DND-41 (cell line): ENCODE results near the gene COL8A1.

Source experiments
- ATAC-seq: fragments of 200-7000 bp; cut with Tn5 transposase; 3 replicates; pipeline ENCODE4 v1.9.1; 2021; ENCODE audit warnings: low read depth; ENCODE audit not compliant: insufficient read depth
- DNase-seq: peaks from one replicate; pipeline ENCODE4 v3.0.0-alpha.2; 2020
- H2AFZ ChIP-seq: 2 replicates; pipeline ENCODE4 v1.6.0; 2012; ENCODE audit warnings: low read depth, low read length
- H3K27ac ChIP-seq: 2 replicates; pipeline ENCODE4 v1.5.1; 2012; ENCODE audit warnings: low read length, inconsistent platforms
- H3K27me3 ChIP-seq: fragments of 200-600 bp; sonication (generic); 2 replicates; pipeline ENCODE4 v1.6.0; 2012; ENCODE audit warnings: low read length, mild to moderate bottlenecking, inconsistent platforms; ENCODE audit not compliant: insufficient read depth, poor library complexity
- H3K36me3 ChIP-seq: 2 replicates; pipeline ENCODE4 v1.5.1; 2012; ENCODE audit warnings: low read length, inconsistent platforms; ENCODE audit not compliant: insufficient read depth
- H3K4me1 ChIP-seq: 2 replicates; pipeline ENCODE4 v1.5.1; 2012; ENCODE audit warnings: mild to moderate bottlenecking, low read length; ENCODE audit not compliant: insufficient read depth
- H3K4me2 ChIP-seq: 2 replicates; pipeline ENCODE4 v1.6.0; 2012; ENCODE audit warnings: mild to moderate bottlenecking, moderate library complexity, low read length, inconsistent platforms; ENCODE audit not compliant: insufficient read depth
- H3K4me3 ChIP-seq, 2 experiments: fragments of 200-600 bp in 1 of 2; shearing (Covaris generic) in 1 of 2; 2 replicates each; pipeline ENCODE4 v1.5.1; 2012 to 2016; ENCODE audit warnings: inconsistent platforms in 2 of 2, low read length in 2 of 2, mild to moderate bottlenecking in 2 of 2, low read depth in 1 of 2, moderate library complexity in 1 of 2
- H3K79me2 ChIP-seq: 2 replicates; pipeline ENCODE4 v1.6.0; 2012; ENCODE audit warnings: low read length, inconsistent platforms; ENCODE audit not compliant: insufficient read depth
- H3K9ac ChIP-seq: 2 replicates; pipeline ENCODE4 v1.6.0; 2012; ENCODE audit warnings: low read depth, mild to moderate bottlenecking, inconsistent platforms, low read length, moderate library complexity
- H3K9me3 ChIP-seq: 2 replicates; pipeline ENCODE4 v1.5.1; 2012; ENCODE audit warnings: low read length, moderate library complexity, mild to moderate bottlenecking, inconsistent platforms; ENCODE audit not compliant: insufficient read depth, severe bottlenecking
- H4K20me1 ChIP-seq: 2 replicates; pipeline ENCODE4 v1.6.0; 2012; ENCODE audit warnings: low read length; ENCODE audit not compliant: insufficient read depth
- EZH2 ChIP-seq: IDR thresholded peaks from 3 replicates; pipeline ENCODE4 v1.6.1; 2012; ENCODE audit warnings: borderline replicate concordance, low read depth, mild to moderate bottlenecking, moderate library complexity, low read length, inconsistent platforms; ENCODE audit not compliant: severe bottlenecking
- TF ChIP-seq, protein P1 (sequence below): IDR thresholded peaks from 2 replicates; pipeline ENCODE4 v1.5.1; 2012; ENCODE audit warnings: borderline replicate concordance, low read length, moderate library complexity, mild to moderate bottlenecking; ENCODE audit not compliant: poor library complexity, severe bottlenecking; ENCODE audit errors: extremely low read depth

COL8A1 gene

DNA sequence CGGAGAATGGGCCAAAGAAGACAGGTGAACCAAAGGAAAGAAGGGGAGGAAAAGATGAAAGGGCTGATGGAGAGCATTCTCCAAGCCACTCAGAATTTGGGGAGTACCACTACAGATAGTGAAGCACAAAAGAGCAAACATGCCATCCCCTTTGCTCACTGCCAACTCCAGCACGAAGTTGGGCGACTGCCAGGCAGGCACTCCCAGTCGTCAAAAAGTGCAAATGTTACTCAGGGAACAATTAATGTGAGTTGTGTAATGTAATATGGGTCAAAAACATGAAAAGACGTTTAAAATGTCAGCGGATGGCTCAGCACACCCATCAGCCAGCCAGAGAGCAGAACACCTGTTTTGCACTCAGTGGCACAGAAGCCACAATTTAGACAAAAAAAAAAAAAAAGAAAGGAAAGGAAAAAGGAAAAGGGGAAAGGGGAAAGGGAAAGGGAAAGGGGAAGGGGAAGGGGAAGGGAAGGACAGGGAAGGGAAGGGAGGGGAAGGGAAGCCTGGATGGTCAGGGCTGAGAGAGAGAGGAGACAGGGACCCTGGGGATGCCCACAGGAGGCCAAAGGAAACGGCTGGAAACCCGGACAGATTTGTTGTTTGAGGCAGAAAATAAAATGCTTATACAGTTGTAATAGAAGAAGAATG, 82.7 kb downstream of the COL8A1 start:
- Histone ChIP-seq H4K20me1 (no peaks in the 10 kb centered on the region), H3K36me3 (no peaks in the 10 kb centered on the region), H3K4me3 (no peak overlapping the region), H3K79me2 (no peaks in the 10 kb centered on the region), H3K4me2 (no peak overlapping the region), H3K4me1 (no peaks in the 10 kb centered on the region), H3K9me3 (no peaks in the 10 kb centered on the region), H3K27me3 (no peaks in the 10 kb centered on the region), H2AFZ (no peak overlapping the region), H3K27ac (no peak overlapping the region), H3K9ac (no peak overlapping the region)
- DNase-seq (no peak), ATAC-seq (no peak)
- TF ChIP-seq, protein P1, sequence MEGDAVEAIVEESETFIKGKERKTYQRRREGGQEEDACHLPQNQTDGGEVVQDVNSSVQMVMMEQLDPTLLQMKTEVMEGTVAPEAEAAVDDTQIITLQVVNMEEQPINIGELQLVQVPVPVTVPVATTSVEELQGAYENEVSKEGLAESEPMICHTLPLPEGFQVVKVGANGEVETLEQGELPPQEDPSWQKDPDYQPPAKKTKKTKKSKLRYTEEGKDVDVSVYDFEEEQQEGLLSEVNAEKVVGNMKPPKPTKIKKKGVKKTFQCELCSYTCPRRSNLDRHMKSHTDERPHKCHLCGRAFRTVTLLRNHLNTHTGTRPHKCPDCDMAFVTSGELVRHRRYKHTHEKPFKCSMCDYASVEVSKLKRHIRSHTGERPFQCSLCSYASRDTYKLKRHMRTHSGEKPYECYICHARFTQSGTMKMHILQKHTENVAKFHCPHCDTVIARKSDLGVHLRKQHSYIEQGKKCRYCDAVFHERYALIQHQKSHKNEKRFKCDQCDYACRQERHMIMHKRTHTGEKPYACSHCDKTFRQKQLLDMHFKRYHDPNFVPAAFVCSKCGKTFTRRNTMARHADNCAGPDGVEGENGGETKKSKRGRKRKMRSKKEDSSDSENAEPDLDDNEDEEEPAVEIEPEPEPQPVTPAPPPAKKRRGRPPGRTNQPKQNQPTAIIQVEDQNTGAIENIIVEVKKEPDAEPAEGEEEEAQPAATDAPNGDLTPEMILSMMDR = no peak
- TF ChIP-seq EZH2 = no peak

DNA sequence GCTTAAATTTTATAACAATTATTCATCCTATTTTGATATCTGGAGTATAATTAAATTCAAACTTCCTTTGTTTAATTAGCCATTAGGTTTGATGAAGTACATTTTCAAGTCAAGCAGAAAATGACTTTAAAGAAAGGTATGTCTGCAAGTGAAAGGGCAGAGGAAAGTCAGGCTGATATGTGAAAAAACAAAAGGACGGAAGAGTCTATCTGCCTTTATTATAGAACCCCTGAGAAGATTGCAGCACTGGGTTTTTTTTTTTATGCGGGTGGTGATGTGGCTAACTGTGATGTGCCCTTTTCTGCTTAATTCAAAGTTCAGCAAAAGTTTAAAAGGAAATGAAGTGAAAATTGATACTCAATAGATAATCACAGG, 83.2 kb downstream of the COL8A1 start:
- no peaks in the 10 kb centered on the region for H3K9me3 ChIP-seq
- no peaks in the 10 kb centered on the region for H3K27me3 ChIP-seq
- no peak overlapping the region for H3K27ac ChIP-seq
- no peak overlapping the region for H3K9ac ChIP-seq
- H2AFZ ChIP-seq = no peak overlapping the region
- no peak overlapping the region for H3K4me2 ChIP-seq
- H3K4me3 ChIP-seq = no peak overlapping the region
- no peak for DNase-seq
- H3K36me3 ChIP-seq = no peaks in the 10 kb centered on the region
- no peaks in the 10 kb centered on the region for H3K4me1 ChIP-seq
- TF ChIP-seq, protein P1 = no peak
- TF ChIP-seq EZH2 = no peak
- no peaks in the 10 kb centered on the region for H4K20me1 ChIP-seq
- no peak for ATAC-seq
- no peaks in the 10 kb centered on the region for H3K79me2 ChIP-seq

DNA sequence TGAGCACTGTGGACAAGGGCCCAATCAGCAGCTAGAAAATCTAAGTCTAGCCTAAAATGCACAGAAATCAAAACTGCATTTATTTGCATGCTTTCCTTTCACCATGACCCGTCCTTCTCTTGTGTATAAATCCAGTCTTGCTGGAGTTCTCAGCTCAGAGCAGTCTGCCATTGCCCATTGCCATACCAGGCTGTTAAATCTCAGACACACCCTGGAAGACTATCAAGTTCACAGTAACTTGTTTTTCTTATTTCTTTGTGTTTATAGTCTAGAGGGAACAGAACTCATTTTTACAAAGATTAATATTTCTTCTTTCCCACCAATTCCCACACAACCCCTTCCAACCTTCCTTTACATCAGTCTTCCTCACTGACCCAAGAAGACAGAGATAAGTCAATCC, 85.9 kb downstream of the COL8A1 start:
- no peaks in the 10 kb centered on the region for H3K9me3 ChIP-seq
- H3K4me3 ChIP-seq = no peak overlapping the region

More for the DNA sequence above, 85.9 kb downstream of the COL8A1 start:
- no peaks in the 10 kb centered on the region for H3K27me3 ChIP-seq
- H3K4me2 ChIP-seq = no peak overlapping the region
- H3K79me2 ChIP-seq = no peaks in the 10 kb centered on the region
- H3K4me1 ChIP-seq = no peaks in the 10 kb centered on the region
- H4K20me1 ChIP-seq = no peaks in the 10 kb centered on the region
- H3K36me3 ChIP-seq = no peaks in the 10 kb centered on the region
- no peak overlapping the region for H3K27ac ChIP-seq
- H2AFZ ChIP-seq = no peak overlapping the region
- no peak overlapping the region for H3K9ac ChIP-seq
- TF ChIP-seq, protein P1 = no peak
- no peak for TF ChIP-seq EZH2
- DNase-seq (no peak), ATAC-seq (no peak)
